ENCODE measurements around the gene SYK. TPM values are rescaled to one million over a fixed set of nuclear protein-coding genes. Genes with fewer than 3 reads are reported as not detected.
"Not testable (repeated sequence)": the region's sequence is repeated elsewhere in the genome, so short reads cannot be mapped to it uniquely, and the experiment has no call there.

SYK gene
- 10.7 TPM for total RNA-seq (ENCODE audit: unreplicated experiment)
- long read RNA-seq, full-length matches to known transcripts = 11 of 15 reads
- long read RNA-seq, partial matches to known transcripts = 3 of 15 reads
- long read RNA-seq, other reads (novel, unspliced or antisense) = 1 of 15 reads

DNA sequence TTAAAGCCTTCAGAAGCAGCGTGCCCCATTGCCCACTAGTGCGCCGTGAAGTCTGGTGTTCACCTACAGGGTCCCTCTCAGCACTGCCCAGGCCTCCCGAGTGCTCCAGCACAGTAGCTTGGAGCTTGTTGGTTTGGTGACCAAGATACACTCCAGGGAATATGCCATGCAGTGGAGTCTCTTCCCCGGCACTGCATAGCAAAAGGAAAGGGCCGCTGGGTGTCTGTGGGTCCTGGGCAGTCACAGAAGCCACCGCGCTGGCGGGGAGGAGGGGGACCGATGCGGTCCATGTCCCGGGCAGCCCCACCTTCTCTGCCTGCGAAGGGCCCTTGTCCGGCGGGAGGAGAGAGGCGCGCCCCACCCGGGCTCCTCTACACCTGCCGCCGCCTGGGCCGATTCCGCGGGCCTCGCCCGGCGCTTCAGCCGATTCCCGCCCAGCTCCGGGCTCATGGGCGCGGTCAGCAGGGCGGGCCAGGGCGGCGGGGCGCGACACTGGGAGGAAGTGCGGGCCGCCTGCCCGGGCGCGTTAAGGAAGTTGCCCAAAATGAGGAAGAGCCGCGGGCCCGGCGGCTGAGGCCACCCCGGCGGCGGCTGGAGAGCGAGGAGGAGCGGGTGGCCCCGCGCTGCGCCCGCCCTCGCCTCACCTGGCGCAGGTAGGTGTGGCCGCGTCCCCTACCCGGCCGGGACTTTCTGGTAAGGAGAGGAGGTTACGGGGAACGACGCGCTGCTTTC lies at the start of gene SYK:
Gene SYK, plus strand, starts transcription at position 579 of the 732 bp plus-strand sequence. CDS start 42,080 bp downstream, outside the sequence.
- TF ChIP-seq, protein P1, sequence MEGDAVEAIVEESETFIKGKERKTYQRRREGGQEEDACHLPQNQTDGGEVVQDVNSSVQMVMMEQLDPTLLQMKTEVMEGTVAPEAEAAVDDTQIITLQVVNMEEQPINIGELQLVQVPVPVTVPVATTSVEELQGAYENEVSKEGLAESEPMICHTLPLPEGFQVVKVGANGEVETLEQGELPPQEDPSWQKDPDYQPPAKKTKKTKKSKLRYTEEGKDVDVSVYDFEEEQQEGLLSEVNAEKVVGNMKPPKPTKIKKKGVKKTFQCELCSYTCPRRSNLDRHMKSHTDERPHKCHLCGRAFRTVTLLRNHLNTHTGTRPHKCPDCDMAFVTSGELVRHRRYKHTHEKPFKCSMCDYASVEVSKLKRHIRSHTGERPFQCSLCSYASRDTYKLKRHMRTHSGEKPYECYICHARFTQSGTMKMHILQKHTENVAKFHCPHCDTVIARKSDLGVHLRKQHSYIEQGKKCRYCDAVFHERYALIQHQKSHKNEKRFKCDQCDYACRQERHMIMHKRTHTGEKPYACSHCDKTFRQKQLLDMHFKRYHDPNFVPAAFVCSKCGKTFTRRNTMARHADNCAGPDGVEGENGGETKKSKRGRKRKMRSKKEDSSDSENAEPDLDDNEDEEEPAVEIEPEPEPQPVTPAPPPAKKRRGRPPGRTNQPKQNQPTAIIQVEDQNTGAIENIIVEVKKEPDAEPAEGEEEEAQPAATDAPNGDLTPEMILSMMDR (IDR thresholded peaks at IDR 0.05; ENCODE audit: partially characterized antibody, unreplicated experiment) = no peak
- Mint-ChIP-seq H3K4me1 (ENCODE audit: low read depth, unreplicated experiment) (peaks cover 40% of the 10 kb centered on the region), H3K27ac (ENCODE audit: unreplicated experiment) (no peak within 1 kb of the TSS), H3K27me3 (ENCODE audit: unreplicated experiment) (peaks cover 12% of the 10 kb centered on the region), H3K36me3 (ENCODE audit: unreplicated experiment) (no peaks in the 10 kb centered on the region), H3K4me3 (ENCODE audit: unreplicated experiment) (peak within 1 kb of the TSS; percentile 90), H3K9me3 (ENCODE audit: unreplicated experiment) (peaks cover 8% of the 10 kb centered on the region)
- peak; percentile 43 for DNase-seq

DNA sequence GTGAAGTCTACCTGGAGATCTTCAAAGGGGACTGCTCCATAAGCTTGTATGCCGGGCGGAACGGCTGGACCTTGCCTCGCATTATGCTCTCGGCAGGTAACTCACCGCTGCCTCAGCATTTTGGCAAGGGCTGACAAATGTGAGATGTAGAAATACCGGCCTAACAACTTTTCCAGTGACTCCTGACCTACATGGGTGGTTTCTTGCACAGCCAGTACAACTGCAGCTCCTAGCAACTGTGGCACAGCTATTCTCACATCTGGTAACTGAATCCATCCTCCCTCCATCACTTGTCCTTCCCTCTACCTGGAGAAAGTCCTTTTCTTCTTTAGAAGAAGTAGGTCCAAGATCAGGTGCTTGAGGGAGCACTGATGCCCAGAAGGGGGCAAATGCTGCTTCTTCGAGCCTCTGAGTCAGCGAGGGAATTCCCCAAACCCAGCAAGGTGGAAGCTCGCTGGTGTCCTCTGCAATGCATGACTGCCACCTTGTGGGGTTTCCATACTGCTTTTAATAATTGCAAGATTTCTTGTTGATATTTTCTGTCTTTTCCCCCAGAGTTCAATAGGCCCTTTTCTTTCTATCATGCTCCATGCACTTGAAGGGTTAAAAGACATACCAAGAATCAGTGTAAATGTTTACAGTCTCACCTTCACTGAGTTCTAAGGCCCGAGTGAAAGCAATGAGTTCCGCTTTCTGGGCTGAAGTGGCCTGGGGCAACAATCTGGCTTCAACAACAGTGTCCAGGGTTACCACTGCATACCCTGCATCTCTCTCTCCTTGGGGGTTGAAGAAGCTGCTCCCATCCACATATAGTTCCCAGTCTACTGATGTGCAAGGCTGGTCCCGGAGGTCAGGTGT lies 45.9 kb upstream of the SYK start:
- DNase-seq = peak; percentile 49

GRCh38 chr9:90760577-90760976 lies 41.0 kb upstream of the SYK start:
- not testable (repeated sequence) for H3K4me3 Mint-ChIP-seq (ENCODE audit: unreplicated experiment); H3K27ac Mint-ChIP-seq (ENCODE audit: unreplicated experiment); H3K27me3 Mint-ChIP-seq (ENCODE audit: unreplicated experiment); H3K36me3 Mint-ChIP-seq (ENCODE audit: unreplicated experiment); H3K4me1 Mint-ChIP-seq (ENCODE audit: low read depth, unreplicated experiment); H3K9me3 Mint-ChIP-seq (ENCODE audit: unreplicated experiment); DNase-seq

More for the DNA sequence above, 45.9 kb upstream of the SYK start:
- not testable (repeated sequence) for H3K4me1 Mint-ChIP-seq (ENCODE audit: low read depth, unreplicated experiment); H3K27ac Mint-ChIP-seq (ENCODE audit: unreplicated experiment); H3K4me3 Mint-ChIP-seq (ENCODE audit: unreplicated experiment); H3K9me3 Mint-ChIP-seq (ENCODE audit: unreplicated experiment); H3K27me3 Mint-ChIP-seq (ENCODE audit: unreplicated experiment); H3K36me3 Mint-ChIP-seq (ENCODE audit: unreplicated experiment)
- TF ChIP-seq, protein P1 (IDR thresholded peaks at IDR 0.05; ENCODE audit: partially characterized antibody, unreplicated experiment) = peak; percentile 48

DNA sequence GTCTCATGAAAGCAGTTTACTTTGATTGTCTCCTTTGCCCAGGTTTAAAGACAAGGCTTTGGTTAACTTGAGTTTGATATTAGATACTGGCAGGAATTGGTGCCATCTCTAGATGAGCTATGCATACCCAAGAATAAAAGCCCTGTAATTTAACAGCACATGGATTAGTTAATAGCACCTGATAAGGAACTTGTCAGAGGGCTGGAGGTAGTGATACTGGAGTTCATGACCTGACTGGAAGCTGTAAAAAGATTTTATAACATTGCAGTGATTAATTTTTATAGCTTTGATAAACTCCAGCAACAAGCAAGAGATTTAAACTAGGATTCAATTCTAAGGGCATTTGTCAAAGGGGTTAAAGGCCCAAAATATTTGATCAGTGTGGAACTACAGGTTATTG lies 34.9 kb upstream of the SYK start:
- H3K9me3 Mint-ChIP-seq (ENCODE audit: unreplicated experiment) = peaks cover 19% of the 10 kb centered on the region
- TF ChIP-seq, protein P1 (IDR thresholded peaks at IDR 0.05; ENCODE audit: partially characterized antibody, unreplicated experiment) = no peak

DNA sequence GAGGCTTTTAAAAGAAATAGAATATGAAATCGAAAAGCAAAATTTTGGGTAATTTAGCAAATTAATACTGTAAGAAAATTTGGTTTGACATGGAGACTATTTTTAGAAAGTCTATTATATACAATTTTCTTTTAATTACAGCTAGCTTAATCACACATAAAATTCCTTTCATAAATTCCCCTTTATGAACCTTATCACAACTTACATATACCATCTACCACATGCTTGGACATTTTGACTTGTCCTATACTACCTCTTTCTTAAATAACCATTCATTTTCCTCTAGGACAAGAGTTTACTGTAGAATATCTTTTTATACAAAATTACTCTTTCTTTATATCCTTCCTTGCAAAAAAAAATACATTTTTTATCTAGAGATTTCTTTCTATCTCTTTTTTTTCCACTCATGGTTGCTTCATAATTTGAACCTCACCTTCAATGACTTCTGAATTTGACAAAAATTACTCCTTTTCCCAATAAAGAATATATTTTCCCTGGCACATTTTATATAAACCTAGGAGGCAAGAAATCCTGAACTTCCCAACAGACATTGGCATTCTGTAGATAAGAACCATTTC lies 34.0 kb upstream of the SYK start:
- H3K36me3 Mint-ChIP-seq (ENCODE audit: unreplicated experiment) = peaks cover 28% of the 10 kb centered on the region

More for the DNA sequence above, 34.9 kb upstream of the SYK start:
- Mint-ChIP-seq H3K27me3 (ENCODE audit: unreplicated experiment) (no peaks in the 10 kb centered on the region), H3K27ac (ENCODE audit: unreplicated experiment) (no peak overlapping the region), H3K4me1 (ENCODE audit: low read depth, unreplicated experiment) (no peaks in the 10 kb centered on the region), H3K36me3 (ENCODE audit: unreplicated experiment) (peaks cover 28% of the 10 kb centered on the region), H3K4me3 (ENCODE audit: unreplicated experiment) (no peak overlapping the region)
- DNase-seq = no peak

More for the DNA sequence above, 34.0 kb upstream of the SYK start:
- no peak overlapping the region for H3K27ac Mint-ChIP-seq (ENCODE audit: unreplicated experiment)
- peaks cover 21% of the 10 kb centered on the region for H3K9me3 Mint-ChIP-seq (ENCODE audit: unreplicated experiment)
- no peaks in the 10 kb centered on the region for H3K27me3 Mint-ChIP-seq (ENCODE audit: unreplicated experiment)
- H3K4me3 Mint-ChIP-seq (ENCODE audit: unreplicated experiment) = no peak overlapping the region
- DNase-seq = no peak
- H3K4me1 Mint-ChIP-seq (ENCODE audit: low read depth, unreplicated experiment) = no peaks in the 10 kb centered on the region
- TF ChIP-seq, protein P1 (IDR thresholded peaks at IDR 0.05; ENCODE audit: partially characterized antibody, unreplicated experiment) = no peak

All from glutamatergic neuron (in vitro differentiated cells).